OCI-M1 (cell line): ENCODE measurements around the gene C20orf144.
"Not testable (repeated sequence)": the region's sequence is repeated elsewhere in the genome, so short reads cannot be mapped to it uniquely, and the experiment has no call there.

Experiments used
- DNase-seq: peaks from one replicate; lab custom pipeline; 2025; lab: John Stamatoyannopoulos, UW

The C20orf144 gene

GRCh38 chr20:33697129-33697528 is 35.0 kb downstream of the C20orf144 start:
- no peak for DNase-seq

GRCh38 chr20:33698966-33699365 is 36.8 kb downstream of the C20orf144 start:
- not testable (repeated sequence) for DNase-seq

- DNase-seq, result not testable (repeated sequence)
These were observed 38.7 kb downstream of the C20orf144 start for GRCh38 chr20:33700696-33701441.

- no peak for DNase-seq
These were observed 39.7 kb downstream of the C20orf144 start for GRCh38 chr20:33701629-33702450.

- DNase-seq, result no peak
These were observed 40.7 kb downstream of the C20orf144 start for GRCh38 chr20:33702861-33703260.

GRCh38 chr20:33703498-33704137 is 41.5 kb downstream of the C20orf144 start:
- no peak for DNase-seq

GRCh38 chr20:33704197-33704924 is 42.2 kb downstream of the C20orf144 start:
- DNase-seq, result no peak

- no peak for DNase-seq
These were observed 45.5 kb downstream of the C20orf144 start for GRCh38 chr20:33707668-33708067.

- DNase-seq, result peak; percentile 28
These were observed 47.3 kb downstream of the C20orf144 start for GRCh38 chr20:33709398-33709797.

- DNase-seq, result no peak
These were observed 47.9 kb downstream of the C20orf144 start for GRCh38 chr20:33709905-33710541.

GRCh38 chr20:33710681-33711445 is 48.7 kb downstream of the C20orf144 start:
- no peak for DNase-seq

- no peak for DNase-seq
These were observed 49.3 kb downstream of the C20orf144 start for GRCh38 chr20:33711446-33711738.
